ENCODE data around the gene AUTS2. TPM values are rescaled to one million over a fixed set of nuclear protein-coding genes. Genes with fewer than 3 reads are reported as not detected.

The AUTS2 gene
- total and polyA plus RNA-seq, 10 of the 15 experiments (the other 5 are each of a cell fraction or from before 2014, with no cell fraction given), result 6.4 to 55.6 (median 21.6) TPM

DNA sequence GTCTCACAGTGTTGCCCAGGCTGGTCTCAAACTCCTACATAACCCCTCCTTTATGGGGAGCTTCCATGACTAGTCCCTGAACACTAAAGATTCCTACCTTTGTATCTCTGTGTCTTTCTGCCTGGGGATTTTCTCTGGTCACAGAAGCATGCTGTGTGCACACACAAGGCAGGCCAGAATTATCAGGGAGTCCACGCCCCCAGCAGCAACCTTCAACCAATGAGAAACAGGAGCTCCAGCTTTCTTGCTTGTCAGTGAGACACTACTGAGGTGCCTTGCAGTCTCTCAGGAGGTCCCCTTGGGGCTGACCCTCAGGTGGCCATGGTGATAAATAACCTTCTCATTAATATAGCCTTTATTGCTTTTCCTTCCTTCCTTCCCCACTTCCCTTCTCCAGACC, 45.1 kb upstream of the AUTS2 start:
- intact Hi-C loops (cut with micrococcal nuclease; ENCODE audit: unreplicated experiment), result no loop called here
- ChIA-PET POLR2A (no interaction called here), CTCF (interaction anchor here (1.1 to 1.5 kb wide), 2 partner anchors 12 to 40 kb away, joined by 3 read pairs; no protein-coding TSS in a partner anchor), SMC1A (ENCODE audit: uncharacterized antibody, unreplicated experiment) (no interaction called here), RAD21 (ENCODE audit: unreplicated experiment) (no interaction called here)
- WGBS (ENCODE audit: insufficient coverage, insufficient replicate concordance, low lambda C conversion rate, missing lambda C conversion rate), result 0% methylated on average over 1 of the region's 1 CpG
- no peaks in the 10 kb centered on the region for H4K20me1 ChIP-seq (ENCODE audit: control insufficient read depth, insufficient read depth)
- DNase-seq (ENCODE audit: low read depth, low spot score), result no peak
- peak; percentile 38; the same call in 2 of the 3 replicates for ATAC-seq
- no peaks in the 10 kb centered on the region for H3K79me2 ChIP-seq (ENCODE audit: control insufficient read depth, insufficient read depth, low read length)
- no peak overlapping the region for H3K27ac ChIP-seq (ENCODE audit: control insufficient read depth, insufficient read depth)
- BruUV-seq (replicated peaks), result no TSS peak
- H3K4me2 ChIP-seq (ENCODE audit: control insufficient read depth, insufficient read depth), result no peak overlapping the region
- no peaks in the 10 kb centered on the region for H3K4me1 ChIP-seq (ENCODE audit: control insufficient read depth, insufficient read depth, low read length)
- no peaks in the 10 kb centered on the region for H3K36me3 ChIP-seq (ENCODE audit: control insufficient read depth in 2 of 2, insufficient read depth in 2 of 2, low read length in 1 of 2)
- no peak for FAIRE-seq
- no peak for TF ChIP-seq ZSCAN29 (IDR thresholded peaks at IDR 0.05)
- TF ChIP-seq SIN3A (IDR thresholded peaks at IDR 0.05; ENCODE audit: low read depth, low read length), result no peak
- TF ChIP-seq NRF1 (conservative IDR thresholded peaks at IDR 0.05; ENCODE audit: low read depth, low read length), result no peak
- H3K4me3 ChIP-seq, result no peak overlapping the region
- no peak overlapping the region for H3K9ac ChIP-seq (ENCODE audit: control insufficient read depth, insufficient read depth, low read length)
- no peaks in the 10 kb centered on the region for H3K27me3 ChIP-seq (replicated peaks in 1 of 2; ENCODE audit: control insufficient read depth in 2 of 2, insufficient read depth in 2 of 2, low read length in 1 of 2)
- H3K9me3 ChIP-seq (replicated peaks; ENCODE audit: control insufficient read depth, insufficient read depth, low read length), result no peaks in the 10 kb centered on the region; the same call in 2 of the 3 replicates
- in situ Hi-C loops (cut with MboI), result no loop called here
- H2AFZ ChIP-seq (ENCODE audit: control insufficient read depth, low read depth, low read length), result no peak overlapping the region

DNA sequence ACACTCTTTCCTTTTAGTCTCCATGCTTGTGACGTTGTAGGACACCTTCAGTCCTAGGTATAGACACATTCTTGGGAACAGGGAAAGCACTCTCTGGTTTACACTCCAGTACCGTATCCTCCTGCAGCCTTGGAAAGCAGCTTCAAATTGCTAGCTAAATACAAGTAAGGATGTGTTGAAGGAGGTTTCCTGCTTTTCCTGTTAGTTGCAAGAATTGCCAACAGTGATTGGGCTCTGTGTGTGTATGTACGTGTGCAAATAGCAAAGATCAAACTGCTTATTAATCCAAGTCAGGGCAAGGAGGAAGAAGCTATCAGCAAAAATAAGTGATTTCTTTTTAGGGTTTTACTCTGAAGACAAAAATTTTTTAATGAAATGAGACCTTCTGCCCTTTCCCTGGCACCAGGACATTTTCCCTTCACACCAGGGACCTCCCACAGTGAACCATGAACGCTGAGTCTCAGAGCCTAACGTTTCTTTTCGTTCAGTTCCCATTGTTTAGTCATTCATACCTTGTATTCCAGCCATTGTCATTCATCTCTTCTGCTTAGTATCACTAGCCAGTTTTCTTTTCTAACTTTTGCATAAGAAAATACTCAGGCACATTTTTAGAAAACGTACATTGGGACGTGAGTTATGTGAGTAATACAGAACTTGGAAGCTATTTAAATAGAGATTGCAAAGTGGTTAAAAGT, 36.9 kb upstream of the AUTS2 start:
- Histone ChIP-seq H3K4me2 (ENCODE audit: control insufficient read depth, insufficient read depth) (no peak overlapping the region), H3K27me3 (replicated peaks in 1 of 2; ENCODE audit: control insufficient read depth in 2 of 2, insufficient read depth in 2 of 2, low read length in 1 of 2) (no peaks in the 10 kb centered on the region), H3K27ac (ENCODE audit: control insufficient read depth, insufficient read depth) (no peak overlapping the region), H3K9me3 (replicated peaks; ENCODE audit: control insufficient read depth, insufficient read depth, low read length) (no peaks in the 10 kb centered on the region), H3K4me1 (ENCODE audit: control insufficient read depth, insufficient read depth, low read length) (peaks cover 11% of the 10 kb centered on the region), H4K20me1 (ENCODE audit: control insufficient read depth, insufficient read depth) (no peaks in the 10 kb centered on the region), H3K4me3 (no peak overlapping the region), H3K9ac (ENCODE audit: control insufficient read depth, insufficient read depth, low read length) (no peak overlapping the region), H3K79me2 (ENCODE audit: control insufficient read depth, insufficient read depth, low read length) (no peaks in the 10 kb centered on the region), H2AFZ (ENCODE audit: control insufficient read depth, low read depth, low read length) (no peak overlapping the region), H3K36me3 (ENCODE audit: control insufficient read depth in 2 of 2, insufficient read depth in 2 of 2, low read length in 1 of 2) (no peaks in the 10 kb centered on the region)
- BruUV-seq (replicated peaks), result no TSS peak
- ATAC-seq (no peak), FAIRE-seq (no peak), DNase-seq (ENCODE audit: low read depth, low spot score) (no peak)
- 34% methylated on average over 8 of the region's 8 CpGs for WGBS (ENCODE audit: insufficient coverage, insufficient replicate concordance, low lambda C conversion rate, missing lambda C conversion rate)
- intact Hi-C loops (cut with micrococcal nuclease; ENCODE audit: unreplicated experiment) (no loop called here), in situ Hi-C loops (cut with MboI) (no loop called here)
- RAD21 ChIA-PET (ENCODE audit: unreplicated experiment), result interaction anchor here (1.1 kb wide), 1 partner anchor 481 kb away, joined by 3 read pairs; no protein-coding TSS in a partner anchor
- SMC1A ChIA-PET (ENCODE audit: uncharacterized antibody, unreplicated experiment), result interaction anchor here (0.8 kb wide), 1 partner anchor 36 kb away, joined by 3 read pairs; no protein-coding TSS in a partner anchor
- POLR2A ChIA-PET, result no interaction called here
- CTCF ChIA-PET, result no interaction called here
- TF ChIP-seq, protein P1, sequence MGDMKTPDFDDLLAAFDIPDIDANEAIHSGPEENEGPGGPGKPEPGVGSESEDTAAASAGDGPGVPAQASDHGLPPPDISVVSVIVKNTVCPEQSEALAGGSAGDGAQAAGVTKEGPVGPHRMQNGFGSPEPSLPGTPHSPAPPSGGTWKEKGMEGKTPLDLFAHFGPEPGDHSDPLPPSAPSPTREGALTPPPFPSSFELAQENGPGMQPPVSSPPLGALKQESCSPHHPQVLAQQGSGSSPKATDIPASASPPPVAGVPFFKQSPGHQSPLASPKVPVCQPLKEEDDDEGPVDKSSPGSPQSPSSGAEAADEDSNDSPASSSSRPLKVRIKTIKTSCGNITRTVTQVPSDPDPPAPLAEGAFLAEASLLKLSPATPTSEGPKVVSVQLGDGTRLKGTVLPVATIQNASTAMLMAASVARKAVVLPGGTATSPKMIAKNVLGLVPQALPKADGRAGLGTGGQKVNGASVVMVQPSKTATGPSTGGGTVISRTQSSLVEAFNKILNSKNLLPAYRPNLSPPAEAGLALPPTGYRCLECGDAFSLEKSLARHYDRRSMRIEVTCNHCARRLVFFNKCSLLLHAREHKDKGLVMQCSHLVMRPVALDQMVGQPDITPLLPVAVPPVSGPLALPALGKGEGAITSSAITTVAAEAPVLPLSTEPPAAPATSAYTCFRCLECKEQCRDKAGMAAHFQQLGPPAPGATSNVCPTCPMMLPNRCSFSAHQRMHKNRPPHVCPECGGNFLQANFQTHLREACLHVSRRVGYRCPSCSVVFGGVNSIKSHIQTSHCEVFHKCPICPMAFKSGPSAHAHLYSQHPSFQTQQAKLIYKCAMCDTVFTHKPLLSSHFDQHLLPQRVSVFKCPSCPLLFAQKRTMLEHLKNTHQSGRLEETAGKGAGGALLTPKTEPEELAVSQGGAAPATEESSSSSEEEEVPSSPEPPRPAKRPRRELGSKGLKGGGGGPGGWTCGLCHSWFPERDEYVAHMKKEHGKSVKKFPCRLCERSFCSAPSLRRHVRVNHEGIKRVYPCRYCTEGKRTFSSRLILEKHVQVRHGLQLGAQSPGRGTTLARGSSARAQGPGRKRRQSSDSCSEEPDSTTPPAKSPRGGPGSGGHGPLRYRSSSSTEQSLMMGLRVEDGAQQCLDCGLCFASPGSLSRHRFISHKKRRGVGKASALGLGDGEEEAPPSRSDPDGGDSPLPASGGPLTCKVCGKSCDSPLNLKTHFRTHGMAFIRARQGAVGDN (IDR thresholded peaks at IDR 0.05), result no peak
- TF ChIP-seq, protein P2, sequence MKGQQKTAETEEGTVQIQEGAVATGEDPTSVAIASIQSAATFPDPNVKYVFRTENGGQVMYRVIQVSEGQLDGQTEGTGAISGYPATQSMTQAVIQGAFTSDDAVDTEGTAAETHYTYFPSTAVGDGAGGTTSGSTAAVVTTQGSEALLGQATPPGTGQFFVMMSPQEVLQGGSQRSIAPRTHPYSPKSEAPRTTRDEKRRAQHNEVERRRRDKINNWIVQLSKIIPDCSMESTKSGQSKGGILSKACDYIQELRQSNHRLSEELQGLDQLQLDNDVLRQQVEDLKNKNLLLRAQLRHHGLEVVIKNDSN (IDR thresholded peaks at IDR 0.05; ENCODE audit: borderline replicate concordance, extremely low read length, insufficient read depth, low read depth, low read length), result no peak
- TF ChIP-seq SMC3 (IDR thresholded peaks at IDR 0.05; ENCODE audit: borderline replicate concordance, low read length) (no peak), ZNF622 (IDR thresholded peaks at IDR 0.05) (no peak), PAX8 (IDR thresholded peaks at IDR 0.05) (no peak), NR2C1 (IDR thresholded peaks at IDR 0.05) (no peak)

Data from GM12878 (cell line).